Fibroblast of skin of right quadriceps (primary cell): ENCODE data around the gene FAM72B.
"Not testable (repeated sequence)": the region's sequence is repeated elsewhere in the genome, so short reads cannot be mapped to it uniquely, and the experiment has no call there.

Experiments
- DNase-seq: peaks from one replicate; pipeline ENCODE4 v3.0.0-alpha.2; 2013

The FAM72B gene

DNA sequence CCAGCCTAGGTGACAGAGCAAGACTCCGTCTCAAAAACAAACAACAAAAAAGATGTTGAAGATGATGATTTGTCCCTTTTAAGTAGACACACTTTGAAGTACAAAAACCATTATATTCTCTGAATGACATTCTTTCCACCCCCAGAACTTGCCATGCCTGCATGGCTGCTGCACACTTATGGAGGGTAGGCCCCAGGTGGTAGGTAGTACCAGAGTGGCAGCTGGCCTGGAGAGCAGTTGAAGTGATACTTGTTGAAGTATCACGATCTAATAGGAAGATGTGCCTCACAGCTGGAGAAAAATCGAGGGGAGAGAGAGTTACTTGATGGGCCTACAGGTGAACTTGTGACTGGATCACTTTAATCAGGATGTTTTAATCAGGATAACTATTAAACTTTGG, 15.6 kb upstream of the FAM72B start:
- not testable (repeated sequence) for DNase-seq

DNA sequence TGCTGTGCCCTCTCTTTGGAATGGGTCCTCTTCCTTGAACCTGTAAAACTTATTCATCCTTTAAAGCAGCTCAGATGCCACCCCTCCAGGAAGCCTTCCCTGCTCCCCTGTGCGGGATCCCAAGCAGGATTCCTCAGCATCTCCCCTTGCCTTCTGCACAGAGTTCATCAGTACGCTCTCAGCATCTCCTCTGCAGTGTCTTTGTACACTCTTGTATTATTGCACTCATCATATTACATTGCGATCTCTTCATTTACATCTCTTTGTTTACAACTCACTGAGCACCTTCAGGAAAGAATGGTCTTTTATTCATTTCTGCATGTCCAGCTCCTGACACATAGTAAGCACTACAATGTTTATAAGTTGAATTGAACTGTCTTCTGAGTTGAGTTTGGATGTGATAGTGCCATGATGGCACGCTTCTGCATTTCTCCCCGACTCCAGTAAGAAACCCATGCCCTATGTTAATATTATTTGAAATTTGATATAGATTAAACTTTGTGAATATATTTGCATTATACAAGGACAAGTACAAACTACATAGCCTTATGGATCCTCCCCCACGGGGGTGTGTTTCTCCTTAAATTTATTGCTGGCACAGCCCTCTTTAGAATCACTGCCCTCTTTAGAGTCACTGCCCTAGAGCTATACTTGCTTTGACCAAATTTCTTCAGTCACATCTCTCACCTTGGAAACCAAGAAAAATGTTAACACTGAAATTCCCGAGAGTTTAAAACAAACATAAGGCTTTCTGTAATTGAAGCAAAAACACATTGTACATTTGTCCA, 13.1 kb upstream of the FAM72B start:
- not testable (repeated sequence) for DNase-seq

DNA sequence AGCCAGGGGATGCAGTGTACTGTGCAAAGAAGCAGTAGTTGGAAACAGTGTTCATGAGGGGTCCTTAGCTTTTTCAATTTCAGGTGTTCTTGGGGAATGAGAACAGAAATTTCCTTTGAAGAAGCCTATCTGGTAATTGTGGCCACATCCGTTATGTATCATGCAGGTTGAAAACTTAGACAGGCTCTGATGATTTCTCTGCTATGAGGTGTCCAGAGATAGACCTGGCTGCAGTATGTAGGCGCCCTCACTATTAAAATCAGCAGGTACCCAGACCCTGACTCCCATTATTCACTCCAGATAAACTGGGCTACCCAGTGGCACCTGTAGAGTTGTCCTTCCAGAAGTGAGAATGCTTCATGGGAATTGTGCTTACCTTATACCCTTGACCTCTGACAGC, 8.4 kb upstream of the FAM72B start:
- DNase-seq = not testable (repeated sequence)

DNA sequence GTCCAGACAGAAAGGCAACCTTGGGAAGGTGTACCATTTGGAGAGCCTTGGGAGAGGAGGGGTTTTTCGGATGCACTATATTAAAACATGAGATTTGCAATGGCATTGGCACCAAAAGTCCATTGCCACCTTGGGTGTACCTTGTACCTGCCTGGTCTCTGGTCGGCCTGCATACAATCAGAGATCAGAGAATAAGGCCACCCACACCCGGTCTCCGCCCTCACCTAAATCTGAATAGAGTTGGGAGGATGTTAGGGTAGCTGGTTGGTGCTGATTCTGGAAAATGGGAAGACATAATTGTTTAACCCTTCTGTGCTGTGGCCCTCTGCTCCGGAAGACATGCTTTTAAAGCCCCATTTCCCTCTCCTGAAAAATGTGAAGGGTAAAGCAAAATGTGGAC, 3.8 kb upstream of the FAM72B start:
- not testable (repeated sequence) for DNase-seq

DNA sequence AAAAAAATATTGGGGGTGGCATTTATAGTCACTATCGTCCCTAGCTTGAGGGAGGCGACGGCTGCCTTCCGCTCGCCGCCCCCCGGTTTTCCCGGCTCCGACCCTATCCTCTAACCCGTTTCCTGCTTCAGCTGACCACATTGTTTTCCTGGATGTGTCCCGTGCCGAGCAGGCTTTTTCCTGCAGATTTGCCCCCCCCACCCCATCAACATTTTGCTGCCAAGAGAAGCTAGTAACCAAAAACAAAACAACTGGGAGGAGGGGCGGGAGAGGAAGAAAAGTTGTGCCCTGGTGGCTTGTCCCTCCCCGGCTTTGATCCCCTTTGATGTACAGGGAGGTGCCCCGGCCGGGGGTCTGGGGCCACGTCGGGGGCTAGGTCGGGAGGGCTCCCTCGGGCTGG, 2.1 kb upstream of the FAM72B start:
- not testable (repeated sequence) for DNase-seq

GRCh38 chr1:121185140-121185708, 1.1 kb upstream of the FAM72B start:
- not testable (repeated sequence) for DNase-seq

GRCh38 chr1:121183867-121184266, 273 bp downstream of the FAM72B start:
- DNase-seq = peak; percentile 19

- not testable (repeated sequence) for DNase-seq
These were observed 5.9 kb downstream of the FAM72B start for GRCh38 chr1:121178197-121178596.

DNA sequence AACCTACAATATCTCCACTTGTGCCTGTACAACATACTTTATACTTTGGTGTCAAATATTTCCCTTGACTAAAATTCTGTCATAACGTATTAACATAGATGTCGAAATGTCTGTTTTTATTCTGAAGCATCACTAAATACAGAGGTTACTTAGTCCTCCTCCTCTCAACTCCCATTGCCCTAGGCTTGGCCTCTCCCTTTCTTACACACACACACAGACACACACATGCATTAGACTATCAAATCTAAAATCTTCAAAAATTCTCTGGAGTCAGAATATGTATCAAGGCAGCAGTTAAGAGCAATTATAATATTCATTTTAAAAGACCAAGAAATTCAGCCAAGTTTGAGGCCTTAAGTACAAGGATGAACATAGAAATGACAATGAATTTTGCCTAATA, 7.5 kb downstream of the FAM72B start:
- not testable (repeated sequence) for DNase-seq

DNA sequence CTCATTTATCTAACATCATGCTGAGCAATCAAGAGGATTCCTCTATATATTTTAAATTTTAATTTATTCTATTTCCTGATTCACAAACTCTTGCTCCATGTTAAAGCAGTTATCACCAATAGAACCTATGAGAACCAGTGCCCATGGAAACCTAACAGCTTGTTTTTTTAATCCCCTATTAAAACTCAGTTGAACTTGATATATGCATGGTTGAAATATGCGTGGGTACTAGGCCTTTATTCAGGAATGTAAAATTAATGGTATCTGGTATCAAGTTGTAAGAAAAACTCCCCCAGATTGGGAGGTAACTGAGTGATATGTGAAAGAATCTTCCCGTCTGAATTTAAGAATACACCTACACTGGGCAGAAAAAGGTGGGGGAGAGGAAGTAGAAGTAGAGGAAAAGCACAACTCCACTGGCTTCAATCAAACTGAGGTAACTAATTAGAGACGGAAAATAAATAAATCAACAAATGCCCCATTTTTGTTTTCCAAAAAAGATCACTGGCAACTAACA, 15.9 kb downstream of the FAM72B start:
- DNase-seq = not testable (repeated sequence)

DNA sequence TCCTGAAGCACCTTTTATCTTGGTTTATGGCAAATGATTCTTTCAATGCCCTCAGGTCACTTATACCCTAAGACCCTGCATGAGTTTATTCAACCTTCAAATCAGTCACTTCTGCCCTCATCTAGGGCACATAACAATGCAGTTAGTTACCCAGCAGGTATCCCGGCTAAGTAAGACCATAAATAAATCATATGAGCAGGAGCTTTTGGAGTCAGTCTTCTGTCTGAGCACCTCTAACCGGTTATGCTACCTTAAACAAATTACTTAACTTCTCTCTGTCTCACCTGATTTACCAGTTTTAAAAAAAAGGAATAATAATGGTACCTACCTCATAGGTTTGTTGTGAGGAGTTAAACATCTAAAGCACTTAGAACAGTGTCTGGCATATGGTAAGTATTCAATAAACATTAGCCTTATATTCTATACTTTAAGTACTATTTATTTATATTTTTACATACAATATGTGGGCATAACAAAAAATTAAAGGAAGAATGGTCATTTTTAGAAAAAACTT, 16.9 kb downstream of the FAM72B start:
- not testable (repeated sequence) for DNase-seq

DNA sequence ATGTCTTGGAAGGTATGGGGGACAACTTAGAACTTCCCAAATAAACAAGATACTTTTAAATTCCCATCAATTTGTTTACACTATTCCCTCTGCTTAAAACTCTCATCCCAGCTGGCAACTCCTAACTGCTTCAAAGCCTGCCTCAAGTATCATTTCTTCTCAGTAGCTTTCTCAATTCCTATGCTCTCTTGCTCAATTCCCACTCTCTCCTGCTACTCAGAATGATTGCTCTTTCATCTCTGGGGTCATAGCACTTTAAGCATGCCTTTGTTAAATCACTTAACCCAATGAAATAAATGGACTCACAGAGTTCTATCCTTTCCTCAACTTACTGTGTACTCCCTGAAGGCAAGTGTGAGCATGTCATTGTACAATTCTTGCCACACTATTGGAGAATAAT, 18.8 kb downstream of the FAM72B start:
- DNase-seq = not testable (repeated sequence)

DNA sequence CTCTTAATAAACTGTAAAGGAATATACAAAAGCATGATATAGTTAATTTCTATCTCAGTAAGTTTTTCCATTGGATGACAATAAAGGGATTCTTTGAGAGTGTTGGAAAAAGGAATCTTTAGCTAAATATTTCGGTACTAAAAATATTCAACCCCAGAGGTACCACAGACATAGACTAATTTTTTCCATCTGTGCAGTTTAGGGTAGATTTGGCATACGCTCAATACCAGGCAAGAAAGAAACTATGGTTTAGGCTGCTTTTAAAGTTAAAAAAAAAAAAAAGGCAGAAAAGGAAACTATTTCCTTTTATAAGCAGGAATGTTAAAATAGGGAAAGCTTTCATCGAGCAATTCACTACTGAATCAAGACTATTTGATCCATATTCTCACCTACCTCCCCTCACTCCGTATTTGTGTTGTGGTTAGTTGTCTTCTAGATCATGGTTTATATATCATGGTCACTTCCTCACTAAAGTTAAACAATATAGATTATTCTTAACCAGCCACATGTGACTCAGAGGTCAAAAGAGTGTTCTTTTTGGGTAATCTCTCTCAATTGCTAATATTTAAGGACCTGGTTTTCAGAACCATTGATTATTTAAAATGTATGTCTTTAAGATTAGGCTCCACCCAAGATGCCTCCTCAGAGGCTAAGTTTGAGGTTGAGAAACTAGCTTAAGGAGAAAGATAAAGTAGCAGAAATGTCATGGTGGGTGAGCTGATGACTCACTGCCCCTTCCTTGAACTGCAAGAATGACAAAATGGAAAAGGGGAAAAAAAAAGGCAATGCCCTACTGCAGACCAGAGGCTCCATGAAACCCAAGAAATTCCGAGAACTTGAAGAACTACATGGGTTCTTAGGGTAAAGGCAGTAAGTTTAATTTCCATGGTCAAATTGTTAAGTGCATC, 20.0 kb downstream of the FAM72B start:
- peak; percentile 70 for DNase-seq

- DNase-seq = not testable (repeated sequence)
These were observed 22.8 kb downstream of the FAM72B start for GRCh38 chr1:121161199-121161901.

- not testable (repeated sequence) for DNase-seq
These were observed 24.0 kb downstream of the FAM72B start for GRCh38 chr1:121160118-121160517.

- DNase-seq = not testable (repeated sequence)
These were observed 26.5 kb downstream of the FAM72B start for GRCh38 chr1:121157609-121158008.

GRCh38 chr1:121156958-121157603, 27.1 kb downstream of the FAM72B start:
- DNase-seq = not testable (repeated sequence)

GRCh38 chr1:121155671-121156358, 28.3 kb downstream of the FAM72B start:
- DNase-seq = peak; percentile 7

- DNase-seq = not testable (repeated sequence)
These were observed 29.3 kb downstream of the FAM72B start for GRCh38 chr1:121154811-121155210.

DNA sequence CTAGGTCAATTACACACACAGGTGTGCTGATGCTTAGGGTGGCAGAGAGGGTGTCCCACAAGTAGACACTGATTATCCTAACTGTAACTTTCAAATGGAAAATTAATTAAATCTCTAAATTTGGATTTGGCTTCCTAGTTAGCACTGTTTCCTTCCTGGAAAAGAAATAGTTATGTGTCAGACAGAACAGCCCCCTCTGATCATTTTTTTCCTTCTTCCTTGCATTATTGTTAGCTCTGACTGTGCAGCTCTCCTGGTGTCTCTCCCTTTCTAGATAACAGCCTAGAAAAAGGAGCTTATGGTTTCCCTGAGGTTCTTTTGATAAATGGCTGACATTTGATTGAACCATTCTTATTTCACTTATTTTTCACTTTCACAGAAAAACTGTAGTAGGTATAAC, 31.4 kb downstream of the FAM72B start:
- DNase-seq = not testable (repeated sequence)

GRCh38 chr1:121151294-121151693, 32.8 kb downstream of the FAM72B start:
- not testable (repeated sequence) for DNase-seq
